Stimulated activated naive CD8-positive, alpha-beta T cell treated with anti-CD3 and anti-CD28 coated beads, Interleukin-15, Interleukin-2, amounts not matched to agents 100 ng/mL and 50 ng/mL, for 24 hours (primary cell): ENCODE results near the gene TMEM54.

Experiments used
- H3K27ac Mint-ChIP-seq: one replicate; pipeline ENCODE4 v1.8.0; 2021; ENCODE audit warnings: mild to moderate bottlenecking, mixed read lengths
- H3K27me3 Mint-ChIP-seq: one replicate; pipeline ENCODE4 v1.8.0; 2021; ENCODE audit warnings: mixed read lengths
- H3K36me3 Mint-ChIP-seq: one replicate; pipeline ENCODE4 v1.8.0; 2021; ENCODE audit warnings: low read depth, mixed read lengths
- H3K4me1 Mint-ChIP-seq: one replicate; pipeline ENCODE4 v1.8.0; 2021; ENCODE audit warnings: low read depth, mixed read lengths
- H3K4me3 Mint-ChIP-seq: one replicate; pipeline ENCODE4 v1.8.0; 2021; ENCODE audit warnings: mild to moderate bottlenecking, mixed read lengths
- H3K9me3 Mint-ChIP-seq: one replicate; pipeline ENCODE4 v1.8.0; 2021; ENCODE audit warnings: mixed read lengths

The TMEM54 gene, protein sequence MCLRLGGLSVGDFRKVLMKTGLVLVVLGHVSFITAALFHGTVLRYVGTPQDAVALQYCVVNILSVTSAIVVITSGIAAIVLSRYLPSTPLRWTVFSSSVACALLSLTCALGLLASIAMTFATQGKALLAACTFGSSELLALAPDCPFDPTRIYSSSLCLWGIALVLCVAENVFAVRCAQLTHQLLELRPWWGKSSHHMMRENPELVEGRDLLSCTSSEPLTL

DNA sequence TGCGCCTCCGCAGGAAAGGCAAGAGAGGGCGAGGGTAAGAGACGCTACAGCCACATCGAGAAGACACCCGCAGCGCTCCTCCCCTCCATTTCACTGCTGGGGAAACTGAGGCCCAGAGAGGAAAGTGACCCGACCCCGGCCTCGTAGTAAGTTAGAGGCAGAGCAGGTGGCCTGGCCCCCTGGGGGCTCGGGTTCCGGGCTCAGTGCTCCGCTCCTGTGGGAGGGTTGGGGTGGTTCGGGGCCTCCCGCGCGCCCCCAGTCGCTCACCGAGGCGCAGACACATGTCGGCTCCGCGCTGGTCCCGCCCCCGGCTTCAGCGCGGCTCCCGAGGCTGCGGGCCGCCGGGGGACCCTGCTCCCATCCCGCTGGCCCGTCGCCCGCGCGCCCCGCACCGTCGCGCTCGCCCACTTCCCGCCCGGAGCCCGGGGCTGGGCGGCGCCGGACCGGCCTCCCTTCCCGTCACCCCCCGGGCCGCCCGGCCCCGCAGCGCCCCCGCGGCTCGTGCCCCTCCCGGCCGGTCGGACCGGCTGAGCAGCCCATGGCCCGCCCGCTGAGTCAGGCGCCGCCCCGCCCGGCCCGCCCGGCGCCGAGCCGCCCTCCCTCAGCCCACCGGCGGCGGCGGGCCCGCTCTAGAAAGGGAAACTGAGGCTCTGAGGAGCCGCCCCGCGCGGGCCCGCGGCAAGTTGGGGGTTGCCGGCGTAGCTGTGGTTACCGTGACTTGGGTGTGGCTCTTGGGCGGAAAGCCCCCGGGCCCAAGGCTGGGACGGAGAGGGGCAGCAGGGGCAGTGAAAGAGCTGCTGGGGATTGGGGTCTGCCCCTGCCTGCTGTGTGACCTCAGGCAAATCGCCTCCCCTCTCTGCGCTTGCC is at the start of gene TMEM54:
Gene TMEM54, minus strand, starts transcription at position 434 of the 867 bp plus-strand sequence. Its CDS starts 151 bp downstream, at position 283.
- no peaks in the 10 kb centered on the region for H3K36me3 Mint-ChIP-seq
- peaks cover 8% of the 10 kb centered on the region for H3K4me1 Mint-ChIP-seq
- H3K4me3 Mint-ChIP-seq = peak within 1 kb of the TSS; percentile 77
- no peaks in the 10 kb centered on the region for H3K9me3 Mint-ChIP-seq
- no peak within 1 kb of the TSS for H3K27ac Mint-ChIP-seq
- peaks cover 53% of the 10 kb centered on the region for H3K27me3 Mint-ChIP-seq

DNA sequence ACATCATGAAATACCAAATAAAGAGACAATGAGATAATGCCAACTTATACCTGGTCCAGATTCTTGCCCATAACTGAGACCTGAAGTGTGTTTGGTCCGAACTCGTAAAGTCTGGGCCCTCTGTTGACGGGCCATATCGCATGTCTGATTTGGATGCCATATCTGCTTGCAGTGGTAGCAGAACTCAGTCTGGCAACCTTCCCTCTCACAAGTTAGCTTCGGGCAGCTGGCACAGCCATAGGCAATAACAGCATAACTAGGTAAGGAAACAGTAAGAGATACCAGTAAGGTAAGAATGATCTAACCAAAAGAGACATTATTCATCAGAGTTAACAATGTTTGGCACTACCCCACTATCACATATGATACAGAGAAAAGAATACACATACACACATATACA is 48.3 kb upstream of the TMEM54 start:
- Mint-ChIP-seq H3K4me1 (peaks cover 37% of the 10 kb centered on the region), H3K27ac (no peak overlapping the region), H3K9me3 (no peaks in the 10 kb centered on the region), H3K36me3 (peaks cover 45% of the 10 kb centered on the region), H3K27me3 (no peaks in the 10 kb centered on the region), H3K4me3 (no peak overlapping the region)

DNA sequence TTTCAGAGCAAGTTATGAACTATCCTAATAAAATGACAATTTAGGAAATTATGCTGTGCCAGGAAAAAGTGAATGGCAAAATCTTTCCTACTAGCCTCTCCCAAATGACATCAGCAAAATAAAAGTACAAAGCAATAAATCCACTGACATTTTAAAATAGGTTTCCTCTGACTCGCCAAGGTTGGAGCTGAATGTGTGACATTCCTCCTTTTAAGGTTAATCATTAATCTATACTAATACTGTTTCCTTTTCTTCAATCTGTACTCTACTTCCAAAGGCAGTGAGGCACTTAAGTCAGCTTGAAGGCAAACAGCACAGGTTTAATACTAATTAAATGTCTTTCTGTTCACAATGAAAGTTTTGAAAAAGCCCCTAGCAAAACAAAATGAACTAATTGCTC is 47.7 kb upstream of the TMEM54 start:
- no peak overlapping the region for H3K27ac Mint-ChIP-seq
- H3K27me3 Mint-ChIP-seq = no peaks in the 10 kb centered on the region
- no peaks in the 10 kb centered on the region for H3K9me3 Mint-ChIP-seq
- peaks cover 51% of the 10 kb centered on the region for H3K36me3 Mint-ChIP-seq
- peaks cover 33% of the 10 kb centered on the region for H3K4me1 Mint-ChIP-seq
- H3K4me3 Mint-ChIP-seq = no peak overlapping the region

DNA sequence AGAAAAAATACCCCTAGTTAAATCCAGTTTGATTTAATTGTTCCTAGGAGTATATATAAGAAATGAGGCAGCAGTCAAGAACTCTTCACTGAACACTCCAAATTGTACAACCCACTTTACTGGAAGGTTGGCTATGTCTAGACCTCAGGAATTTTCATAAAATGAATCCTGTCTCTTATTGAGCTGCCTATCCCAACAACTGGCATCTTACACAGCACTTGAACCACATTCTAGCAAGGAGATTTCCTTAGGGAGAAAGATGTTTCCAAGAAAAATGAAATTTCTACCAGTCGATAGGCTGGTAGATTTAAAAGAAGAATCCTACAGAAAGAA is 47.2 kb upstream of the TMEM54 start:
- Mint-ChIP-seq H3K27me3 (no peaks in the 10 kb centered on the region), H3K4me3 (no peak overlapping the region), H3K9me3 (no peaks in the 10 kb centered on the region), H3K4me1 (peaks cover 29% of the 10 kb centered on the region), H3K27ac (no peak overlapping the region), H3K36me3 (peaks cover 54% of the 10 kb centered on the region)

DNA sequence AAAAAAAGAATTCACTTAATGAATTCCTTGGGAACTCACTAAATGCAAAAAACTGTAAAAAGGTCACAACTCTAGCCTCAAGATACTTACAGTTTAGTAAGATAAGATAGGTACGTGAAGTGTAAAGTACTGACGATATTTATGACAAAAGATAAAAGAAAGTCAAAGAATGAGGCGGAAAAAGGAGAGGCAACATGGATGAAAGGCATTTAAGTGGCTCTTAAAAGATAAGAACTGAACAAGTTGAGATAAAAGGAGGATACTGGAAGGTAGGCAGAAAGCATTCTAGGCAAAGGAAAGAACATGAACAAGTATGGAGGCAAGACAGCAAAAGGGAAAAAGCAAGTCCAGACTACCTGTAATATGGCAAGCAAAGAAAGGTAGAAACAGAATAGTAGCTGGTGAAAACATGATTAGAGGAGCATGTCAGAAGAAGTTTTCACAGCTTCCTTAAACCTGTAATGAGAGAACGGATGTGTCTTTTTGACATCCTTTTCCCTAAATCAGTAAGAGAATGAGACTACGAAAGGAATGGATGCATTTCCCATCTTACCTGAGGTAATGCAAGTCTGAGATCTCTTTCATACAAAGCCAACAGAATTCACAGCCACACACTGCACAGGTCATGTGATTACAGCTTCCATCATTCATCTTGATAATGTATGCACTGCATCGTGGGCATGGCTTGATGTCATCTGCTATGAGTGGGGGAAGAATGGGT is 46.6 kb upstream of the TMEM54 start:
- Mint-ChIP-seq H3K4me1 (peaks cover 26% of the 10 kb centered on the region), H3K4me3 (no peak overlapping the region), H3K36me3 (peaks cover 54% of the 10 kb centered on the region), H3K9me3 (no peaks in the 10 kb centered on the region), H3K27ac (peak overlapping the region; percentile 13), H3K27me3 (no peaks in the 10 kb centered on the region)

DNA sequence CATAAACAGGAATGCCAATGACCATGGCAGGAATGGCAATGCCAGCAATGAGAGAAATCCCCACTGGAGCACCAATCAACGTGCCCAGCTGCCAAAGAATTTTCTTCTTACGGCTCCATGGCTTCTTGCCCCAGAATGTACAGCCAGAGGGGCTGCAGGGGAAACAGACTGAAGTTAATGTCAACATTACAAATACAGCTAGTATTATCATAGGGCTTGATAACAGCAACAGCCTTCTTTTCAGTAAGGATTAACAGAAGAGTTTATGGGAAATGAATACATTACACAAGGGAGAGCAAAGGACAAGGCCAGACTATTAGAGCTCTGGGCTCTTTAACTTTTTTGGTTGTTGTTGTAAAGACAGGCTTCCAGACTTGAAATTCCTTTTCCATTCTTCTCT is 45.2 kb upstream of the TMEM54 start:
- Mint-ChIP-seq H3K4me3 (no peak overlapping the region), H3K27ac (no peak overlapping the region), H3K9me3 (no peaks in the 10 kb centered on the region), H3K27me3 (no peaks in the 10 kb centered on the region), H3K4me1 (peaks cover 26% of the 10 kb centered on the region), H3K36me3 (peaks cover 61% of the 10 kb centered on the region)

DNA sequence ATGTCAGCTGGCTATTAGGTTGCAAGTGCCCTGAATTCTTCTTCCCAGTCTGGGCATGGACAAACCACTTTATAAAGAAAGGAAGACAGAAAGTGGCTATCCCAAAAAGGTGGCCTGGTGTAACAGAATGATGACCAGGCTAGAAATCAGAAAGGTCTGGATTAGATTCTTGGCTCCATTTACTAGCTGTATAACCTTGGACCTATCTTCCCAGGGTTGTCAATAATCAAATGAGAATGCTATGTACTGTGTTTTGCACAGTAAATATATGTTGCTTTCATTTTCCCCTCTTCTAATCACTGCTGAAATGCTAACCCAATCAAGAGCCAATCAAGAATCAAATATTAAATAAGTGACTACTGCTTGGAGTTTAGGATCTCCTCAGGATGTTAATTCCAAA is 43.0 kb upstream of the TMEM54 start:
- Mint-ChIP-seq H3K27ac (no peak overlapping the region), H3K27me3 (no peaks in the 10 kb centered on the region), H3K36me3 (peaks cover 66% of the 10 kb centered on the region), H3K4me1 (peaks cover 32% of the 10 kb centered on the region), H3K9me3 (no peaks in the 10 kb centered on the region), H3K4me3 (no peak overlapping the region)

DNA sequence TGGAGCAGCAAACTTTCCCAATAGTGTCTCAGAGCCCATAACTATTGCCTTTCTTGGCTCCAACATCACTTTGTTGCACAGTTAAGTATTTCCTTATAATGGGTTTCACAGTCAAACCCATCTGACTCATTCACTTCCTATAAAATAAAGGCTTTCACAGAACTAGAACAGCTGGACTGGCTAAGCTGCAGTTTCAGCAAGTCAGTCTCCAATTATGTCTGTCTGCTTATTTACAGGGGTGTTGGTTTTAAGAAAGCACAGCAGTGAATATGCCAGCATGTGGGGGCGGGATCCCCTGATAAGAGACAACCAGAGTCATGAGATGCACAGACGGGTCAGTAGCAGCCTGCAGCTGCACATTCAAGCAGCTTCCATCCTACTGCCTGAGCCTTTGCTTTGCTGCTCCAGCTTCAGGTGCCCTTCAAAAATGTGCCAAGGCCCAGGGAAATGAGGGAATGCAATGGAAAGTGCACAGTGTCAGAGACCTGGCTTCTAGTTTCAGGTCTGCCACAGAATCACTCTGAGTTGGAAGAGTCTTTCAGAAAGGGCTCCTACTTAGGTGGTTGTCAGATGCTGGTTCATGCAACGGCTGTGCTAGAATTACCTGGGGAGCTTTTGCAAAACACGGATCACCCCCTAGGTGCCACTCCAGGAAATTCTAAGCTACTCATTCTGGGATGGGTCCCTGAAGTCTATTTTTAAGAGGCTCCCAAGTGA is 38.6 kb upstream of the TMEM54 start:
- no peak overlapping the region for H3K4me3 Mint-ChIP-seq
- H3K9me3 Mint-ChIP-seq = no peaks in the 10 kb centered on the region
- no peaks in the 10 kb centered on the region for H3K27me3 Mint-ChIP-seq
- H3K4me1 Mint-ChIP-seq = peaks cover 21% of the 10 kb centered on the region
- peak overlapping the region; percentile 21 for H3K27ac Mint-ChIP-seq
- H3K36me3 Mint-ChIP-seq = peaks cover 53% of the 10 kb centered on the region

DNA sequence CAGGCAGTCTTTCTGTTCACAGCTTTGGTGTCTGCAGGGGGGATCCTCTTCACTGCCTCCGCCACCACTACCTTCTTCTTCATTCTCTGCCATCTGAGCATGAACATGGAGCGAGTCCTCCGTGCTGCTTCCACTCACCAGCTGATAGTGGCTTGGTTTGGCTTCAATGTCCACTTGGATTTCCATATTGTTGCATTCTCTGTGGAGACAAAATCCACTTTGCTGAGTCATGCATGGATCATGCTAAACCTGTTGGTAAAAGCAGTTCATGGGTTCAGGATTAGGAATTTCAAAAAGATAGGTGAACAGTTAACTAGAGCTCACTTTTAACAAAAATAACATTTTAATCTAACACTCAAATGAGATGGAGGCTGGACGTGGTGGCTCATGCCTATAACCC is 35.9 kb upstream of the TMEM54 start:
- Mint-ChIP-seq H3K4me3 (no peak overlapping the region), H3K9me3 (no peaks in the 10 kb centered on the region), H3K27me3 (no peaks in the 10 kb centered on the region), H3K36me3 (peaks cover 29% of the 10 kb centered on the region), H3K4me1 (peaks cover 21% of the 10 kb centered on the region), H3K27ac (peak overlapping the region; percentile 7)

DNA sequence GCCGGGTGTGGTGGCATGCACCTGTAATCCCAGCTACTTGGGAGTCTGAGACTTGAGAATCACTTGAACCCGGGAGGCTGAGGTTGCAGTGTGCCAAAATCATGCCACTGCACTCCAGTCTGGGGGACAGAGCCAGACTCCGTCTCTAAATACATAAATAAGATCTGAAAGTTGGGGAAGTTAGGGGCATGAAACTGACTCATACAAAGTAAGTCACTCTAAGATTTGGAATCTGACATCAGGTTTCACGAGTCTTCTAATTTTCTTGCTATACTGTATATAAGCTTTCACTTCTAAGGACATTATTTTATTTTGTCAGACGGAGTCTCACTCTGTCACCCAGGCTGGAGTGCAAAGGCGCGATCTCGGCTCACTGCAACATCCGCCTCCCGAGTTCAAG is 33.3 kb upstream of the TMEM54 start:
- H3K4me1 Mint-ChIP-seq = peaks cover 9% of the 10 kb centered on the region

DNA sequence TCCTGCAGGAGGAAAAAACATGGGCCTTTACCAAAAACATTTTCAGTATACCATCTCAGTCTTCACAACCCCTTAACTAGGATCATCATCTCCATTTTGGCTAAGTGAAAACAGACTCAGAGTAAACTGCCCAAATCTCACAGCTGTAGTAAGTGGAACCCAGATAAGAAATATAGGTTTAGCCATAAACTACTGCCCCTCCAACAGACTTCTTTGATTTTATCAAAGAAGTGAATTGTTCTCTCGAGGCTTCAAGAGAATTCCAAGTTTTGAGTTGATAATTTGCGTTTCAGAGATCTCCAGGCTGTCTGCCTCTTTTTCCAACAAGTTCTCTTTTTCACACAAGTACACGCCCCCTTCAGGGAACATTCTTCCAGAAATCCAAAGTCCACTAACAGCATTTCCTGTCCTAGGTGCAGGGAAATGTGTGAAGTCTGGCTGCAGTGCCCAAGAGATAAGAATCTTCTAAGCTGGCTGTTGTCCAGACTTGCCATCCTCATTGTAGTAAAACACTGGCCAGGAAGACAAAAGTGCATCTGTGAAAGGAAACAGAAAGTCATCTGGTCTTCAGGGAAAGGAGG is 32.6 kb upstream of the TMEM54 start:
- no peak overlapping the region for H3K4me3 Mint-ChIP-seq
- peaks cover 5% of the 10 kb centered on the region for H3K4me1 Mint-ChIP-seq
- no peak overlapping the region for H3K27ac Mint-ChIP-seq
- no peaks in the 10 kb centered on the region for H3K27me3 Mint-ChIP-seq
- peaks cover 21% of the 10 kb centered on the region for H3K36me3 Mint-ChIP-seq
- H3K9me3 Mint-ChIP-seq = no peaks in the 10 kb centered on the region

More for the DNA sequence above, 33.3 kb upstream of the TMEM54 start:
- H3K9me3 Mint-ChIP-seq = no peaks in the 10 kb centered on the region
- no peaks in the 10 kb centered on the region for H3K27me3 Mint-ChIP-seq
- H3K36me3 Mint-ChIP-seq = peaks cover 25% of the 10 kb centered on the region
- H3K4me3 Mint-ChIP-seq = no peak overlapping the region
- H3K27ac Mint-ChIP-seq = no peak overlapping the region

DNA sequence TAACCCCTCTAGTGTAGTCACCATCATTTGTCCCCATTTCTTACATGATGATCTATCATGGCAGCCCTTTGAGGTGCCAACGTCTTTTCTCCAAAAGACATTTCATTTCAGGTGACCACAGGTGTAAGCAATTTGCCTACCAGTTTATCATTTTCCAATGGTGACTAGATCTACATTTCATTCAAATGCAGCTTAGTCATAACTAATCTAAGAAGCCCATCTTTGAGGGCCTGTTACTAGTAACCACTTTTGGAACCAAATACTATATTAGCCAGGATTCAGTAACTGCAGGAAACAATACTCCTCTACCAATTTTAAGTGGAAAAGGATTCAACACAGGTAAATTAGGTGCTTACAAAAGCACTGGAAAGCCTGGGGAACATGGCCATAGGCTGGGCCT is 30.6 kb upstream of the TMEM54 start:
- Mint-ChIP-seq H3K4me1 (no peaks in the 10 kb centered on the region), H3K36me3 (peaks cover 9% of the 10 kb centered on the region), H3K27me3 (peaks cover 8% of the 10 kb centered on the region), H3K4me3 (no peak overlapping the region), H3K27ac (no peak overlapping the region), H3K9me3 (no peaks in the 10 kb centered on the region)

DNA sequence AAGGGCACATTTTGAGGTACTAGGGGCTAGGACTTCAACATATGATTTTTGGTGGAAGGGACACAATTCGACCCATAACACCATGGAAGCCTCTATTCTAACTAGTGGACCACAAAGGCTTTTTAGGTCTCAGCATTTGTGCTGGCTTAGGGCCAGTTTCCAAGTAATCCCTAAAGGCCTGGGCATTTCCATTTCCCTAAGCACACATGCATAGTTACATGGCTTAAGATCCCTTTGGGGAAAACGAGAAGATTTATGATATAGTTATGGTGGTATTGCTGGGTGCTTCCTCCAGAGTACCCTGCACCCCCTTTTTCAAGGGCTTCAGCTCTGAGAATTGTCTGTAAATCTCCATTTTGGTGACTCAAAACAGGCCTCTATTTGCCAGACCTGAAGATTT is 28.2 kb upstream of the TMEM54 start:
- no peaks in the 10 kb centered on the region for H3K9me3 Mint-ChIP-seq
- no peak overlapping the region for H3K27ac Mint-ChIP-seq
- peaks cover 30% of the 10 kb centered on the region for H3K27me3 Mint-ChIP-seq
- H3K4me1 Mint-ChIP-seq = peaks cover 13% of the 10 kb centered on the region
- no peaks in the 10 kb centered on the region for H3K36me3 Mint-ChIP-seq
- H3K4me3 Mint-ChIP-seq = no peak overlapping the region

DNA sequence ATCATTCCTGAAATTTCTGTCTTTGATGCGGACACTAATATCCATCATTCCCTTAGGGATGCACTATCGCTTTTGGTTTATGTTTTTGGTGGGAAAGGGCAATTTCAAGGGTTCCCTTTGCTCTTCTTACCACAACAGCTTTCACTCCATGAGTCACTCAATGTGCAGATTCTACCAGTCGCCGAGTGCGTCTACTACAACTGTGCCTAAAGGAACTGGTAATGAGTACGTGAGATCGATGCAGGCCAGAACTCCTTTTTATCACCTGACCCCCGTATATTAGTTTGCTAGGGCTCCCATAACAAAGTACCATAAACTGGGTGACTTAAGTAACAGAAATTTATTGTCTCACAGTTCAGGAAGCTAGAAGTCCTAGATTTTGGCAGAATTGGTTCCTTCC is 27.5 kb upstream of the TMEM54 start:
- Mint-ChIP-seq H3K9me3 (no peaks in the 10 kb centered on the region), H3K27ac (no peak overlapping the region), H3K4me3 (no peak overlapping the region), H3K4me1 (peaks cover 16% of the 10 kb centered on the region), H3K36me3 (no peaks in the 10 kb centered on the region), H3K27me3 (peaks cover 36% of the 10 kb centered on the region)
